Hypothalamus (tissue), 51 donors: Measurements from ENCODE around the gene GPX6.
"Not testable (repeated sequence)": the region's sequence is repeated elsewhere in the genome, so short reads cannot be mapped to it uniquely, and the experiment has no call there.

ENCODE experiments used
- DNase-seq, 51 donors: peaks; one replicate each; lab custom pipeline; 2025; lab: John Stamatoyannopoulos, UW

The GPX6 gene

GRCh38 chr6:28530777-28531176, 15.2 kb upstream of the GPX6 start:
- no peak for DNase-seq

GRCh38 chr6:28525496-28526039, 10.0 kb upstream of the GPX6 start, which contains the start of gene GPX5:
Gene GPX5 (plus strand): TSS chr6:28525881. CDS start chr6:28526014, 133 bp downstream.
- no peak for DNase-seq

- no peak for DNase-seq
These were observed 7.6 kb upstream of the GPX6 start for GRCh38 chr6:28523241-28523622.

- no peak for DNase-seq
These were observed 7.1 kb upstream of the GPX6 start for GRCh38 chr6:28522594-28523240.

GRCh38 chr6:28517964-28518363, 2.4 kb upstream of the GPX6 start:
- no peak for DNase-seq

- DNase-seq = not testable (repeated sequence)
These were observed 3.2 kb downstream of the GPX6 start for GRCh38 chr6:28512387-28512786.

- DNase-seq = no peak
These were observed 3.8 kb downstream of the GPX6 start for GRCh38 chr6:28511628-28512300.

- DNase-seq = no peak
These were observed 8.7 kb downstream of the GPX6 start for GRCh38 chr6:28506807-28507475.

- DNase-seq = no peak
These were observed 9.9 kb downstream of the GPX6 start for GRCh38 chr6:28505733-28506132.

GRCh38 chr6:28502709-28503305, 12.8 kb downstream of the GPX6 start:
- not testable (repeated sequence) for DNase-seq

GRCh38 chr6:28502136-28502535, 13.5 kb downstream of the GPX6 start:
- not testable (repeated sequence) for DNase-seq

- DNase-seq = no peak
These were observed 14.3 kb downstream of the GPX6 start for GRCh38 chr6:28501259-28501658.

- no peak for DNase-seq
These were observed 17.7 kb downstream of the GPX6 start for GRCh38 chr6:28497893-28498292.

GRCh38 chr6:28497306-28497705, 18.3 kb downstream of the GPX6 start:
- no peak for DNase-seq

GRCh38 chr6:28496099-28496779, 19.4 kb downstream of the GPX6 start:
- no peak for DNase-seq

GRCh38 chr6:28491984-28492317, 23.6 kb downstream of the GPX6 start:
- DNase-seq = no peak

- no peak for DNase-seq
These were observed 25.2 kb downstream of the GPX6 start for GRCh38 chr6:28490205-28490890.

GRCh38 chr6:28489366-28490204, 26.0 kb downstream of the GPX6 start:
- peak in 23 of 51 donors; percentile 1 to 30 (median 9) for DNase-seq

- peak in 11 of 51 donors; percentile 0 to 26 (median 9) for DNase-seq
These were observed 26.7 kb downstream of the GPX6 start for GRCh38 chr6:28488916-28489365.
